Jurkat, Clone E6-1 (cell line): ENCODE measurements around the gene CLEC3B.

Experiments
- DNase-seq: peaks from one replicate; pipeline ENCODE4 v3.0.0-alpha.2; 2011; ENCODE audit warnings: low read depth, low spot score
- H3K4me3 ChIP-seq: 2 replicates; pipeline ENCODE4 v1.5.1; 2011; ENCODE audit warnings: mild to moderate bottlenecking, low read length, control low read depth, moderate library complexity

CLEC3B gene

GRCh38 chr3:45083023-45083422 is 56.9 kb downstream of the CLEC3B start:
- no peak for DNase-seq
- H3K4me3 ChIP-seq: no peak overlapping the region

GRCh38 chr3:45084361-45084760 is 58.3 kb downstream of the CLEC3B start:
- DNase-seq: no peak
- no peak overlapping the region for H3K4me3 ChIP-seq

- no peak for DNase-seq
- no peak overlapping the region for H3K4me3 ChIP-seq
These were observed 59.0 kb downstream of the CLEC3B start for GRCh38 chr3:45084820-45085816.
